ENCODE measurements around the gene POMZP3.
"Not testable (repeated sequence)": the region's sequence is repeated elsewhere in the genome, so short reads cannot be mapped to it uniquely, and the experiment has no call there.

- TF ChIP-seq, protein P1, sequence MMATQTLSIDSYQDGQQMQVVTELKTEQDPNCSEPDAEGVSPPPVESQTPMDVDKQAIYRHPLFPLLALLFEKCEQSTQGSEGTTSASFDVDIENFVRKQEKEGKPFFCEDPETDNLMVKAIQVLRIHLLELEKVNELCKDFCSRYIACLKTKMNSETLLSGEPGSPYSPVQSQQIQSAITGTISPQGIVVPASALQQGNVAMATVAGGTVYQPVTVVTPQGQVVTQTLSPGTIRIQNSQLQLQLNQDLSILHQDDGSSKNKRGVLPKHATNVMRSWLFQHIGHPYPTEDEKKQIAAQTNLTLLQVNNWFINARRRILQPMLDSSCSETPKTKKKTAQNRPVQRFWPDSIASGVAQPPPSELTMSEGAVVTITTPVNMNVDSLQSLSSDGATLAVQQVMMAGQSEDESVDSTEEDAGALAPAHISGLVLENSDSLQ (IDR thresholded peaks at IDR 0.05) = not testable (repeated sequence)
- TF ChIP-seq SP1 (IDR thresholded peaks at IDR 0.05); NFRKB (IDR thresholded peaks at IDR 0.05); CTBP1 (IDR thresholded peaks at IDR 0.05; ENCODE audit: borderline replicate concordance); L3MBTL2 (conservative IDR thresholded peaks at IDR 0.05); FOXA1 (IDR thresholded peaks at IDR 0.05); SUZ12 (IDR thresholded peaks at IDR 0.05); ZNF384 (IDR thresholded peaks at IDR 0.05); HDGF (IDR thresholded peaks at IDR 0.05; ENCODE audit: borderline replicate concordance); FOXM1 (IDR thresholded peaks at IDR 0.05; ENCODE audit: borderline replicate concordance): not testable (repeated sequence)
Observed at GRCh38 chr7:76586585-76587315, 40.3 kb downstream of the POMZP3 start.
